ENCODE results near the gene RAC3. TPM values are rescaled to one million over a fixed set of nuclear protein-coding genes. Genes with fewer than 3 reads are reported as not detected.

RAC3 gene
- total RNA-seq, 4 donors from 2014 or later = 5.2 to 28.3 (median 14.6) TPM

DNA sequence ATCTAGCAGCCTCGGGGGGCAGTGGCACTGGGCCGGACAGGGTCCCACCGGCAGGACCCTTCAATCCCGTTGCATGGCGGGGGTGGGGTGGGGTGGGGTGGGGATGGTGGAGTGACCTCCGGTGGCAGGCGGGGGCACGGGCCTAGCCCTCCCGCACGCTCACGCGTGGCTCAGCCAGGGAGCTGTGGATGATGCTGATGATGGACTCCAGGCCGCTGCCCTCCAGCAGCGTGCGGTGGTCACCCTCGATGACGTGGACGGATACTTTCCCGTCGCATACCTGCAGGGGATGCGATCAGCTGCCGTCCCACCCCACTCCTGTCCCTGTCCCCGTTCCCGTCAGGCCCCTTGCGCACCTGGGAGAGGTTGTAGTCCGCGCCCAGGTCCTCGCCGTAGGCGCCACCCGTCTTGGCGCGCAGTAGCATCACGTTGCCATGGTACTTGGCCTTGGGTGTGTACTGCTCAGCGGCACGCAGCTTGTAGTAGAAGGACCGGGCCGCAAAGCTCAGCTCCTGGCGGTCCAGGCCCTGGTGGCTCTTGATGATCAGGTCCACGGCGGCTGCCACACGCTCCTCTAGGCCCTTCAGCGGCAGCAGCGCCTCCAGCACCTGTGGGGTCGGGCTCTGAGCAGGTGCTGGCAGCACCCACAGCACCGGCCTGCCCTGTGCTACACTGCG, 47.7 kb downstream of the RAC3 start:
- TF ChIP-seq CTCF (IDR thresholded peaks at IDR 0.05; ENCODE audit: low read depth) = no peak

- TF ChIP-seq CTCF (IDR thresholded peaks at IDR 0.05; ENCODE audit: low read depth) = no peak
Observed at GRCh38 chr17:82080048-82080788, 48.7 kb downstream of the RAC3 start.

DNA sequence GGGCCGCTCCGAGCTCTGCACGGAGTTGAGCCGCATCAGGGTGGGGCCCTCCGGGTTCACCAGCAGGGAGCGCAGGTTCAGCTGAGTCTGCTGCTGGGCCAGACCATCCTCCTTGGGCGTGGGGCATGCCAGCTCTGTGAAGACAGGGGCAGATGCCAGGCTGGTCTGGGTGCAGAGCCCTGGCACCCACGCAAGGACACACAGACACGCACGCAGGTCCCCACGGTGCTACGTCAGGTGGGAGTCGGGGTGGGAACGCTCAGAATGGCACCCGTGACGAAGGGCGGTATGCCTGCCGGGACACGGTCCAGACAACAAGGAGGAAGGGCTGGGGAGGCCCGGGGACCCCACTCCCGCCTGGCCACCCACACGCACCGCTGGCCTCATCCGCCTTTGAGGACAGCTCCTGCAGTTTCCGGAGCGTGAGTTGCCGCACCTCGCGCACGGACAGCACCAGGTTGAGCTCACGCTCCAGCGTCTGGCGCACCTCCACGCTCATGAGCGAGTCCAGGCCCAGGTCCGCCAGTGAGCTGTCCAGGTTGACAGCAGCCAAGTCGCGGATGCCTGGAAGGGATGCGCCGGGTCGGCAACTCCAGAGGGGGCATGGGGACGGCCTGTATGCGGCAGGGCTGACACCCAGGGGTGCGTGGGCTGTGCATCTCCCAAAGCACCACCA, 49.4 kb downstream of the RAC3 start:
- TF ChIP-seq CTCF (IDR thresholded peaks at IDR 0.05; ENCODE audit: low read depth) = no peak

GRCh38 chr17:82081546-82081945, 50.1 kb downstream of the RAC3 start:
- no peak for TF ChIP-seq CTCF (IDR thresholded peaks at IDR 0.05; ENCODE audit: low read depth)

- TF ChIP-seq CTCF (IDR thresholded peaks at IDR 0.05; ENCODE audit: low read depth) = no peak
Observed at GRCh38 chr17:82081966-82082365, 50.5 kb downstream of the RAC3 start.

DNA sequence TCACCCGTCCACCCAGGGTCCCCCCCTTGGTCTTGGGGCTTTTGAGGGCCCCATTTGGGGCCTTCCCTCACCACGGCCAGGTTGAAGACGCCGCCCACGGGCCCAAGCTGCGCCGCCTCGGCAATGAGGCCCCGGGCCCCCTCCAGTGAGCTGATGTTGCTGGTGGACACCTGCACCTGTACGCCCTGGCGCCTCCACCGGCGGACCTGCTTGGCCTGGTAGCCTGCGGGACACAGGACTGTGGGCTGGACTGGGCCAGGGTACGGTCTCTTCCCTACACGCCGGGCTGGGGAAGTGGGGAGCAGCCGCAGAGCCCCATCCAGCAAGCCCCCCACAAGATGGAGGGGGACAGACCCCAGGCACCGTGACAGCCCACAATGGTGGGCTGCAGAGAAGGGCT, 51.0 kb downstream of the RAC3 start:
- no peak for TF ChIP-seq CTCF (IDR thresholded peaks at IDR 0.05; ENCODE audit: low read depth)

DNA sequence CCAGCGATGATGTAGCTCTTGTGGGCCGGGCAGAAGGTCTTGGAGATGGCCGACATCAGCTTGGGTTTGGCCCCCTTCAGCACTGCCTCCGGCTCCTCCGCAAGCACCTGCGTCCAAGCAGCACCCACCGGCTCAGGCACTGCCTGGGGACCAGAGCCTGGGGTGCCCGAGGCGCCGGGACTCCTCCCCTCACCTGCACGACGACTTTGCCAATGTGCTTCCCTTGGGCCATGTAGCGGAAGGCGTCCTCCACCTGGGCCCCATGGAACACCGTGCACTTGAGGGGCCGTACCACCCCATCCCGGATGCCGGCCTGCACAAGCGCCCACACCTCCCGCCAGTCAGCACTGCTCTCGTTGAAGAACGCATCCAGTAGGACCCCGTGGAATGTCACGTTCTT, 51.5 kb downstream of the RAC3 start:
- no peak for TF ChIP-seq CTCF (IDR thresholded peaks at IDR 0.05; ENCODE audit: low read depth)

All from subcutaneous adipose tissue (tissue), 4 donors.